ENCODE data around the gene ACTL10. TPM values are rescaled to one million over a fixed set of nuclear protein-coding genes. Genes with fewer than 3 reads are reported as not detected.

ACTL10 gene
- total RNA-seq, 2 experiments from 2014 or later = 0.91 to 1.7 TPM

- DNase-seq = no peak
- Mint-ChIP-seq H3K9me3 (ENCODE audit: low read depth) (peaks cover 2% of the 10 kb centered on the region), H3K4me3 (no peak overlapping the region), H3K27me3 (no peaks in the 10 kb centered on the region), H3K36me3 (ENCODE audit: low read depth) (no peaks in the 10 kb centered on the region), H3K4me1 (no peaks in the 10 kb centered on the region), H3K27ac (no peak overlapping the region)
- no peak for ATAC-seq
- ChIA-PET POLR2A (no interaction called here), CTCF (no interaction called here)
- intact Hi-C loops (cut with DNase I, micrococcal nuclease) = no loop called here
These were observed 35.1 kb downstream of the ACTL10 start for GRCh38 chr20:33701629-33702450.

GRCh38 chr20:33702861-33703260 is 36.1 kb downstream of the ACTL10 start:
- POLR2A ChIA-PET = no interaction called here
- CTCF ChIA-PET = no interaction called here
- ATAC-seq (no peak), DNase-seq (no peak)
- intact Hi-C loops (cut with DNase I, micrococcal nuclease) = no loop called here
- Mint-ChIP-seq H3K4me3 (no peak overlapping the region), H3K4me1 (no peaks in the 10 kb centered on the region), H3K27ac (no peak overlapping the region), H3K27me3 (no peaks in the 10 kb centered on the region), H3K36me3 (ENCODE audit: low read depth) (peaks cover 3% of the 10 kb centered on the region), H3K9me3 (ENCODE audit: low read depth) (peaks cover 2% of the 10 kb centered on the region)

GRCh38 chr20:33703498-33704137 is 36.9 kb downstream of the ACTL10 start:
- Mint-ChIP-seq H3K27me3 (no peaks in the 10 kb centered on the region), H3K4me3 (no peak overlapping the region), H3K9me3 (ENCODE audit: low read depth) (no peaks in the 10 kb centered on the region), H3K4me1 (no peaks in the 10 kb centered on the region), H3K36me3 (ENCODE audit: low read depth) (peaks cover 3% of the 10 kb centered on the region), H3K27ac (no peak overlapping the region)
- intact Hi-C loops (cut with DNase I, micrococcal nuclease) = no loop called here
- ATAC-seq = no peak
- CTCF ChIA-PET = no interaction called here
- DNase-seq = no peak
- POLR2A ChIA-PET = interaction anchor here (0.6 kb wide), 1 partner anchor 85 kb away, joined by 3 read pairs; no protein-coding TSS in a partner anchor

GRCh38 chr20:33704197-33704924 is 37.6 kb downstream of the ACTL10 start:
- H3K4me1 Mint-ChIP-seq = peaks cover 4% of the 10 kb centered on the region
- intact Hi-C loops (cut with DNase I, micrococcal nuclease) = no loop called here
- no peaks in the 10 kb centered on the region for H3K9me3 Mint-ChIP-seq (ENCODE audit: low read depth)
- H3K27me3 Mint-ChIP-seq = no peaks in the 10 kb centered on the region
- no peak overlapping the region for H3K4me3 Mint-ChIP-seq
- POLR2A ChIA-PET = interaction anchor here (0.6 to 0.7 kb wide), 3 partner anchors 15 to 85 kb away, joined by 3 to 4 read pairs (median 3); no protein-coding TSS in a partner anchor
- peaks cover 3% of the 10 kb centered on the region for H3K36me3 Mint-ChIP-seq (ENCODE audit: low read depth)
- ATAC-seq (no peak), DNase-seq (no peak)
- H3K27ac Mint-ChIP-seq = no peak overlapping the region
- CTCF ChIA-PET = interaction anchor here (0.6 kb wide), 1 partner anchor 16 kb away, joined by 3 read pairs; no protein-coding TSS in a partner anchor

GRCh38 chr20:33707668-33708067 is 40.9 kb downstream of the ACTL10 start:
- Mint-ChIP-seq H3K27me3 (no peaks in the 10 kb centered on the region), H3K27ac (no peak overlapping the region), H3K36me3 (ENCODE audit: low read depth) (peaks cover 12% of the 10 kb centered on the region), H3K4me1 (peaks cover 12% of the 10 kb centered on the region), H3K9me3 (ENCODE audit: low read depth) (no peaks in the 10 kb centered on the region), H3K4me3 (no peak overlapping the region)
- DNase-seq (no peak), ATAC-seq (no peak)
- POLR2A ChIA-PET = no interaction called here
- intact Hi-C loops (cut with DNase I, micrococcal nuclease) = no loop called here
- CTCF ChIA-PET = no interaction called here

- Mint-ChIP-seq H3K36me3 (ENCODE audit: low read depth) (peaks cover 16% of the 10 kb centered on the region), H3K4me1 (peaks cover 12% of the 10 kb centered on the region), H3K4me3 (no peak overlapping the region), H3K27me3 (no peaks in the 10 kb centered on the region), H3K27ac (peak overlapping the region; percentile 74), H3K9me3 (ENCODE audit: low read depth) (no peaks in the 10 kb centered on the region)
- DNase-seq = peak; percentile 43
- ChIA-PET POLR2A (interaction anchor here (0.6 to 1.2 kb wide), 2 partner anchors 11 to 13 kb away, joined by 3 to 4 read pairs; partner anchors contain the start of gene PXMP4), CTCF (interaction anchor here (0.6 kb wide), 1 partner anchor 22 kb away, joined by 3 read pairs; no protein-coding TSS in a partner anchor)
- peak; percentile 84 for ATAC-seq
- intact Hi-C loops (cut with DNase I, micrococcal nuclease) = loop anchor here in 1 of 2 experiments (1.0 kb wide), 1 partner anchor 19 kb away; no protein-coding TSS in a partner anchor
These were observed 42.7 kb downstream of the ACTL10 start for GRCh38 chr20:33709398-33709797.

GRCh38 chr20:33709905-33710541 is 43.3 kb downstream of the ACTL10 start:
- Mint-ChIP-seq H3K4me1 (peaks cover 12% of the 10 kb centered on the region), H3K36me3 (ENCODE audit: low read depth) (peaks cover 16% of the 10 kb centered on the region), H3K4me3 (no peak overlapping the region), H3K27ac (peak overlapping the region; percentile 19), H3K27me3 (no peaks in the 10 kb centered on the region), H3K9me3 (ENCODE audit: low read depth) (no peaks in the 10 kb centered on the region)
- POLR2A ChIA-PET = interaction anchor here (1.2 kb wide), 1 partner anchor 10 kb away, joined by 4 read pairs; the partner anchor contains the start of gene PXMP4
- intact Hi-C loops (cut with DNase I, micrococcal nuclease) = loop anchor here in 1 of 2 experiments (1.0 kb wide), 1 partner anchor 20 kb away; no protein-coding TSS in a partner anchor
- CTCF ChIA-PET = no interaction called here
- ATAC-seq (peak; percentile 50), DNase-seq (no peak)

GRCh38 chr20:33710681-33711445 is 44.1 kb downstream of the ACTL10 start:
- peaks cover 12% of the 10 kb centered on the region for H3K4me1 Mint-ChIP-seq
- POLR2A ChIA-PET = no interaction called here
- H3K4me3 Mint-ChIP-seq = no peak overlapping the region
- H3K9me3 Mint-ChIP-seq (ENCODE audit: low read depth) = no peaks in the 10 kb centered on the region
- no peak overlapping the region for H3K27ac Mint-ChIP-seq
- DNase-seq (no peak), ATAC-seq (no peak)
- H3K27me3 Mint-ChIP-seq = no peaks in the 10 kb centered on the region
- intact Hi-C loops (cut with DNase I, micrococcal nuclease) = no loop called here
- CTCF ChIA-PET = interaction anchor here (0.6 to 0.8 kb wide), 2 partner anchors 448 to 1644 kb away, joined by 3 to 4 read pairs; no protein-coding TSS in a partner anchor
- peaks cover 16% of the 10 kb centered on the region for H3K36me3 Mint-ChIP-seq (ENCODE audit: low read depth)

GRCh38 chr20:33711446-33711738 is 44.6 kb downstream of the ACTL10 start:
- ChIA-PET CTCF (no interaction called here), POLR2A (no interaction called here)
- peaks cover 12% of the 10 kb centered on the region for H3K4me1 Mint-ChIP-seq

GRCh38 chr20:33713865-33714367 is 47.2 kb downstream of the ACTL10 start:
- DNase-seq = no peak
- H3K9me3 Mint-ChIP-seq (ENCODE audit: low read depth) = no peaks in the 10 kb centered on the region
- H3K4me1 Mint-ChIP-seq = peaks cover 16% of the 10 kb centered on the region
- H3K4me3 Mint-ChIP-seq = no peak overlapping the region
- POLR2A ChIA-PET = no interaction called here
- no peak for ATAC-seq
- CTCF ChIA-PET = interaction anchor here (0.6 kb wide), 2 partner anchors 95 to 356 kb away, joined by 3 read pairs; no protein-coding TSS in a partner anchor
- intact Hi-C loops (cut with DNase I, micrococcal nuclease) = no loop called here
- H3K36me3 Mint-ChIP-seq (ENCODE audit: low read depth) = peaks cover 14% of the 10 kb centered on the region
- no peak overlapping the region for H3K27ac Mint-ChIP-seq
- H3K27me3 Mint-ChIP-seq = no peaks in the 10 kb centered on the region

More at GRCh38 chr20:33711446-33711738, 44.6 kb downstream of the ACTL10 start:
- Mint-ChIP-seq H3K9me3 (ENCODE audit: low read depth) (no peaks in the 10 kb centered on the region), H3K4me3 (no peak overlapping the region), H3K36me3 (ENCODE audit: low read depth) (peaks cover 16% of the 10 kb centered on the region), H3K27ac (no peak overlapping the region), H3K27me3 (no peaks in the 10 kb centered on the region)
- intact Hi-C loops (cut with DNase I, micrococcal nuclease) = no loop called here
- DNase-seq (no peak), ATAC-seq (no peak)
